Keratinocyte (primary cell): Measurements from ENCODE around the gene SLC16A7. TPM values are rescaled to one million over a fixed set of nuclear protein-coding genes. Genes with fewer than 3 reads are reported as not detected.

Source experiments
- DNase-seq: peaks from one replicate; pipeline ENCODE4 v3.0.0-alpha.2; 2011; ENCODE audit warnings: low read depth, missing footprints, low spot score
- FAIRE-seq: peaks from 2 replicates; lab custom pipeline; 2011; peaks lifted over from hg19 to GRCh38; lab: Jason Lieb, UNC
- H2AFZ ChIP-seq: 2 replicates; pipeline ENCODE4 v1.6.0; 2012; ENCODE audit warnings: low read length, control low read depth, inconsistent platforms; ENCODE audit not compliant: control insufficient read depth
- H3K27ac ChIP-seq: 2 replicates; pipeline ENCODE4 v1.5.1; 2011; ENCODE audit warnings: low read length; ENCODE audit not compliant: control insufficient read depth, insufficient read depth
- H3K27me3 ChIP-seq: 3 replicates; pipeline ENCODE4 v1.6.0; 2011; ENCODE audit warnings: low read length; ENCODE audit not compliant: control insufficient read depth, insufficient read depth; ENCODE audit errors: extremely low read depth
- H3K36me3 ChIP-seq, 2 experiments: 2 replicates in 1 of 2; 3 replicates in 1 of 2; pipeline ENCODE4 v1.5.1; 2011; ENCODE audit warnings: low read length in 2 of 2, mild to moderate bottlenecking in 1 of 2; ENCODE audit not compliant: control insufficient read depth in 2 of 2, insufficient read depth in 2 of 2; ENCODE audit errors: extremely low read depth in 1 of 2
- H3K4me1 ChIP-seq: 3 replicates; pipeline ENCODE4 v1.5.1; 2011; ENCODE audit warnings: low read length; ENCODE audit not compliant: control insufficient read depth, insufficient read depth; ENCODE audit errors: extremely low read depth
- H3K4me2 ChIP-seq: 3 replicates; pipeline ENCODE4 v1.6.0; 2011; ENCODE audit warnings: low read depth, low read length; ENCODE audit not compliant: control insufficient read depth, insufficient read depth; ENCODE audit errors: extremely low read depth
- H3K4me3 ChIP-seq, 3 experiments: fragments of 200-600 bp in 1 of 3; sonication (generic) in 1 of 3; 2 replicates in 2 of 3; 3 replicates in 1 of 3; pipeline ENCODE4 v1.5.1; 2011 to 2016; ENCODE audit warnings: low read length in 3 of 3, mild to moderate bottlenecking in 3 of 3, control low read depth in 2 of 3, inconsistent platforms in 1 of 3, low read depth in 1 of 3, mixed read lengths in 1 of 3, mixed run types in 1 of 3, moderate library complexity in 1 of 3; ENCODE audit not compliant: control insufficient read depth in 2 of 3, insufficient read depth in 2 of 3; ENCODE audit errors: extremely low read depth in 1 of 3
- H3K79me2 ChIP-seq: 2 replicates; pipeline ENCODE4 v1.6.0; 2012; ENCODE audit warnings: low read length; ENCODE audit not compliant: control insufficient read depth, insufficient read depth
- H3K9ac ChIP-seq: 3 replicates; pipeline ENCODE4 v1.6.0; 2011; ENCODE audit warnings: low read length; ENCODE audit not compliant: control insufficient read depth, insufficient read depth; ENCODE audit errors: extremely low read depth
- H3K9me1 ChIP-seq: 3 replicates; pipeline ENCODE4 v1.6.0; 2011; ENCODE audit warnings: low read length; ENCODE audit not compliant: control insufficient read depth, insufficient read depth; ENCODE audit errors: extremely low read depth
- H3K9me3 ChIP-seq: 2 replicates; pipeline ENCODE4 v1.5.1; 2012; ENCODE audit warnings: low read depth, low read length; ENCODE audit not compliant: control insufficient read depth
- H4K20me1 ChIP-seq: 3 replicates; pipeline ENCODE4 v1.6.0; 2011; ENCODE audit warnings: low read length; ENCODE audit not compliant: control insufficient read depth, insufficient read depth; ENCODE audit errors: extremely low read depth
- EZH2 ChIP-seq: IDR thresholded peaks from one replicate; pipeline ENCODE4 v1.6.1; 2012; ENCODE audit warnings: inconsistent platforms, mild to moderate bottlenecking, low read length, moderate library complexity
- dilution Hi-C: fragments of 300-500 bp; cut with MboI; formaldehyde crosslinking; loops from one replicate; pipeline ENCODE4 v1.7.0; 2020; ENCODE audit warnings: low sequenced_read_pairs; ENCODE audit not compliant: extremely low pct_ligation_motif_present
- polyA plus RNA-seq, 5 experiments: library from polyadenylated mRNA; depleted of rRNA in 3 of 5; stranded (reverse) in 3 of 5; stranded (forward) in 1 of 5; unstranded in 1 of 5; fragments of >200 nt; gene quantifications; 1 replicate in 1 of 5; 2 replicates in 3 of 5; 3 replicates in 1 of 5; pipeline versions ENCODE4 v1.2.1 to v1.2.3, GENCODE V29; 2011 to 2012; ENCODE audit warnings: missing spikeins in 2 of 5, low read depth in 1 of 5, low replicate concordance in 1 of 5
- TF ChIP-seq, protein P1 (sequence below), 3 experiments: IDR thresholded peaks in 1 of 3; conservative IDR thresholded peaks in 1 of 3; optimal IDR thresholded peaks in 1 of 3; 2 replicates in 2 of 3; 3 replicates in 1 of 3; pipeline versions ENCODE3 to v1.5.1; 2011; ENCODE audit warnings: low read length in 3 of 3, mild to moderate bottlenecking in 3 of 3, moderate library complexity in 2 of 3, control low read depth in 1 of 3, inconsistent platforms in 1 of 3; ENCODE audit not compliant: insufficient read depth in 2 of 3; ENCODE audit errors: extremely low read depth in 1 of 3

SLC16A7 gene
- polyA plus RNA-seq, 1 donor (not counting 4 experiments of a cell fraction or from before 2014, with no cell fraction given): 0.87 TPM

DNA sequence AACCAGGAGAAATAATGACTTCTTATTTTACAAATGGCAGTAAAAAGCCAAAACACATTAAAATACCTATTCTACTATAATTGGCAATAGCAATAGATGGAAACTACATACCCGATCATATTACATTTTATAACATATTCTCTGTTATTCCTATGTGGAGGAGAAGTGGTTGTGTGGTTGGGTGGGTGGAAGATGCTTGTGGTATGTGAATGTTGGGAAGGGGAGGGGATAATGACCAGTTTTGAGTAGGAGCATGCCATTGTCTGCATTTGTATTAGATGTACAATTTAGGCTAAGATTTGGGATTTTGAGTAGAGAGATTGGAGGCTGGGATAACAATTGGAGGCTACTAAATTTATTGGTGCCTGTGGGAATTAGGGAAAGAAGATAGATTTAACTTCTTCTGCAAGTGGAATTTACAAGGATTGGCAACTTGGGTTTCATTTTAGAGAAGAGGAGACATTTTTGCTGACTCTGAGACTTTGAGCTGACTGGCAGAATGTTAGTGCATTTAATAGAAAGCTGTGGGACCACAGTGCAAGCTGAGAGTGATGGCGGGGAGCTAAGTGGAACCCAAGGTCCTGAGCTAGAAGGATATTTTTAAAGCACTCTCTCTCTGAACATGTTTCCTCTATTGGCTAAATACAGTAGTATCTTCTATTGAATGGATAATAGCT lies 65.2 kb downstream of the SLC16A7 start:
- Histone ChIP-seq H3K4me1 (no peaks in the 10 kb centered on the region), H2AFZ (no peak overlapping the region), H3K9me3 (no peaks in the 10 kb centered on the region), H3K4me3 (no peak overlapping the region), H3K79me2 (no peaks in the 10 kb centered on the region), H3K36me3 (no peaks in the 10 kb centered on the region), H3K9ac (no peak overlapping the region), H3K27me3 (no peaks in the 10 kb centered on the region), H3K4me2 (no peak overlapping the region), H3K27ac (no peak overlapping the region), H4K20me1 (no peaks in the 10 kb centered on the region), H3K9me1 (no peaks in the 10 kb centered on the region)
- dilution Hi-C loops: no loop called here
- TF ChIP-seq, protein P1, sequence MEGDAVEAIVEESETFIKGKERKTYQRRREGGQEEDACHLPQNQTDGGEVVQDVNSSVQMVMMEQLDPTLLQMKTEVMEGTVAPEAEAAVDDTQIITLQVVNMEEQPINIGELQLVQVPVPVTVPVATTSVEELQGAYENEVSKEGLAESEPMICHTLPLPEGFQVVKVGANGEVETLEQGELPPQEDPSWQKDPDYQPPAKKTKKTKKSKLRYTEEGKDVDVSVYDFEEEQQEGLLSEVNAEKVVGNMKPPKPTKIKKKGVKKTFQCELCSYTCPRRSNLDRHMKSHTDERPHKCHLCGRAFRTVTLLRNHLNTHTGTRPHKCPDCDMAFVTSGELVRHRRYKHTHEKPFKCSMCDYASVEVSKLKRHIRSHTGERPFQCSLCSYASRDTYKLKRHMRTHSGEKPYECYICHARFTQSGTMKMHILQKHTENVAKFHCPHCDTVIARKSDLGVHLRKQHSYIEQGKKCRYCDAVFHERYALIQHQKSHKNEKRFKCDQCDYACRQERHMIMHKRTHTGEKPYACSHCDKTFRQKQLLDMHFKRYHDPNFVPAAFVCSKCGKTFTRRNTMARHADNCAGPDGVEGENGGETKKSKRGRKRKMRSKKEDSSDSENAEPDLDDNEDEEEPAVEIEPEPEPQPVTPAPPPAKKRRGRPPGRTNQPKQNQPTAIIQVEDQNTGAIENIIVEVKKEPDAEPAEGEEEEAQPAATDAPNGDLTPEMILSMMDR (optimal IDR thresholded peaks at IDR 0.05 in 1 of 3, IDR thresholded peaks at IDR 0.05 in 1 of 3, conservative IDR thresholded peaks at IDR 0.05 in 1 of 3; ENCODE audit: extremely low read depth in 1 of 3, insufficient read depth in 2 of 3, low read length in 3 of 3): no peak
- TF ChIP-seq EZH2: no peak
- DNase-seq: no peak
- no peak for FAIRE-seq

DNA sequence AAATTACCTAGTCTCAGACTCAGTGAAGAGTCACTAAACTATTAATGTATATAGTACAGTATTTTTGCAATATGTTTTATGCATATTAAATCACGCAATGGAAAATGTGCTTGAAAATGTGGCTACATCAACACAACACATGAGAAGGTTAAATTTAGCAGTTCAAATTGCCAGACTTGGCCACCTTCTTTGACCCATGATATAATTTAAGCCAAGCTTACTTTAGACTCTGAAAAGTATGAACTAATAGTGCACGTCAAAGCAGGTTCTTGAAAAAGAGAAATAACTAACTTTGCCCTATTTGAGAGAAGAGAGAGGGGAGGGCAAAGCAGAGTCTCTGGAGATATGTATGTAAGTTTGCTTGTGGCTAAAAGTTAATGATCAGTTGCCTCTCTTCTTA lies 68.7 kb downstream of the SLC16A7 start:
- no peak for FAIRE-seq

More for the DNA sequence above, 68.7 kb downstream of the SLC16A7 start:
- Histone ChIP-seq H3K4me2 (no peak overlapping the region), H3K79me2 (no peaks in the 10 kb centered on the region), H3K9ac (no peak overlapping the region), H3K9me3 (no peaks in the 10 kb centered on the region), H3K36me3 (no peaks in the 10 kb centered on the region), H4K20me1 (no peaks in the 10 kb centered on the region), H2AFZ (no peak overlapping the region), H3K4me3 (no peak overlapping the region), H3K27me3 (no peaks in the 10 kb centered on the region), H3K4me1 (no peaks in the 10 kb centered on the region), H3K9me1 (no peaks in the 10 kb centered on the region), H3K27ac (no peak overlapping the region)
- TF ChIP-seq EZH2: no peak
- TF ChIP-seq, protein P1 (optimal IDR thresholded peaks at IDR 0.05 in 1 of 3, IDR thresholded peaks at IDR 0.05 in 1 of 3, conservative IDR thresholded peaks at IDR 0.05 in 1 of 3; ENCODE audit: extremely low read depth in 1 of 3, insufficient read depth in 2 of 3, low read length in 3 of 3): no peak
- dilution Hi-C loops: no loop called here
- DNase-seq: no peak
